B cell (primary cell): Measurements from ENCODE around the gene NKAIN2. TPM values are rescaled to one million over a fixed set of nuclear protein-coding genes. Genes with fewer than 3 reads are reported as not detected.

Experiments used
- ATAC-seq: fragments of 200-7000 bp; cut with Tn5 transposase; one replicate; pipeline ENCODE4 v1.10.0; 2021; ENCODE audit warnings: low read depth, mild to moderate bottlenecking, moderate number of reproducible peaks, moderate library complexity
- CTCF ChIA-PET: fragments of 350-600 bp; sonication (Branson Sonifier 250); formaldehyde crosslinking; loops from one replicate; lab custom pipeline; 2021; ENCODE audit warnings: antibody characterized with exemption, inconsistent platforms; lab: Charles Lee
- POLR2A ChIA-PET: fragments of 350-600 bp; sonication (Branson Sonifier 250); formaldehyde crosslinking; loops from one replicate; lab custom pipeline; 2021; ENCODE audit warnings: antibody characterized with exemption; lab: Charles Lee
- DNase-seq: peaks from one replicate; pipeline ENCODE4 v3.0.0; 2013
- H2AFZ ChIP-seq: 2 replicates; pipeline ENCODE4 v1.6.1; 2012; ENCODE audit warnings: mild to moderate bottlenecking, low read depth, low read length; ENCODE audit not compliant: insufficient read depth, poor library complexity, severe bottlenecking
- H3K27ac ChIP-seq, 2 donors: 1 replicate in 1 of 2; 2 replicates in 1 of 2; pipeline ENCODE4 v1.5.1; 2012 to 2013; ENCODE audit warnings: low read length in 2 of 2, mild to moderate bottlenecking in 2 of 2, moderate library complexity in 1 of 2
- H3K27me3 ChIP-seq, 4 experiments: fragments of 200-600 bp in 1 of 4; sonication (generic) in 1 of 4; replicated peaks in 1 of 4; 1 replicate in 2 of 4; 2 replicates in 2 of 4; pipeline versions ENCODE4 v1.6.1 to v1.7.0; 2013 to 2016; ENCODE audit warnings: low read length in 3 of 4, mild to moderate bottlenecking in 2 of 4, mixed read lengths in 1 of 4, moderate library complexity in 1 of 4; ENCODE audit not compliant: insufficient read depth in 4 of 4, control insufficient read depth in 3 of 4; ENCODE audit errors: control extremely low read depth in 1 of 4
- H3K36me3 ChIP-seq, 2 experiments: replicated peaks in 1 of 2; 1 replicate in 1 of 2; 2 replicates in 1 of 2; pipeline versions ENCODE4 v1.6.1 to v1.7.1; 2013; ENCODE audit warnings: low read length in 1 of 2; ENCODE audit not compliant: insufficient read depth in 2 of 2, control insufficient read depth in 1 of 2; ENCODE audit errors: control extremely low read depth in 1 of 2, extremely low read depth in 1 of 2
- H3K4me1 ChIP-seq, 2 donors: fragments of 200-600 bp in 1 of 2; sonication (generic) in 1 of 2; 1 replicate in 1 of 2; 2 replicates in 1 of 2; pipeline versions ENCODE4 v1.5.1 to v1.6.1; 2013 to 2017; ENCODE audit warnings: low read length in 2 of 2; ENCODE audit not compliant: control insufficient read depth in 2 of 2, insufficient read depth in 2 of 2
- H3K4me2 ChIP-seq: replicated peaks from 2 replicates; pipeline ENCODE3; 2012; ENCODE audit warnings: mild to moderate bottlenecking, low read depth, low read length; ENCODE audit not compliant: poor library complexity, severe bottlenecking
- H3K4me3 ChIP-seq, 5 experiments: fragments of 200-600 bp in 1 of 5; sonication (generic) in 1 of 5; 1 replicate in 3 of 5; 2 replicates in 2 of 5; pipeline versions ENCODE4 v1.5.1 to v1.7.0; 2011 to 2016; ENCODE audit warnings: low read length in 4 of 5, mild to moderate bottlenecking in 4 of 5, low read depth in 2 of 5, control low read depth in 1 of 5, moderate library complexity in 1 of 5; ENCODE audit not compliant: insufficient read depth in 1 of 5; ENCODE audit errors: control extremely low read depth in 1 of 5, extremely low read depth in 1 of 5
- H3K79me2 ChIP-seq: fragments of 200-600 bp; sonication (generic); one replicate; pipeline ENCODE4 v1.6.0; 2016; ENCODE audit warnings: low read length; ENCODE audit not compliant: control insufficient read depth, insufficient read depth
- H3K9ac ChIP-seq: fragments of 200-600 bp; sonication (generic); 2 replicates; pipeline ENCODE4 v1.6.1; 2017; ENCODE audit warnings: mild to moderate bottlenecking, low read length, moderate library complexity
- H3K9me3 ChIP-seq, 3 donors: one replicate each; pipeline versions ENCODE4 v1.6.1 to v1.7.1; 2013; ENCODE audit warnings: low read length in 2 of 3; ENCODE audit not compliant: control insufficient read depth in 2 of 3, insufficient read depth in 1 of 3; ENCODE audit errors: control extremely low read depth in 1 of 3
- H4K20me1 ChIP-seq: 2 replicates; pipeline ENCODE4 v1.6.0; 2012; ENCODE audit warnings: mild to moderate bottlenecking, low read length; ENCODE audit not compliant: insufficient read depth, control insufficient read depth, poor library complexity, severe bottlenecking
- H3K27ac Mint-ChIP-seq: one replicate; pipeline ENCODE4 v1.8.0; 2021; ENCODE audit warnings: mixed read lengths
- H3K27me3 Mint-ChIP-seq: one replicate; pipeline ENCODE4 v1.8.0; 2021; ENCODE audit warnings: mixed read lengths
- H3K4me1 Mint-ChIP-seq: one replicate; pipeline ENCODE4 v1.8.0; 2021; ENCODE audit warnings: mixed read lengths
- H3K4me3 Mint-ChIP-seq: one replicate; pipeline ENCODE4 v1.8.0; 2021; ENCODE audit warnings: mixed read lengths
- H3K9me3 Mint-ChIP-seq: one replicate; pipeline ENCODE4 v1.8.0; 2022; ENCODE audit warnings: mixed read lengths; ENCODE audit not compliant: insufficient read depth
- CTCF ChIP-seq: fragments of 200-600 bp; IDR thresholded peaks from one replicate; pipeline ENCODE4 v1.8.0; 2022; ENCODE audit warnings: antibody characterized with exemption, mild to moderate bottlenecking
- EZH2 ChIP-seq: IDR thresholded peaks from 2 replicates; pipeline ENCODE4 v1.6.1; 2012; ENCODE audit warnings: borderline replicate concordance, low read depth, mild to moderate bottlenecking, moderate library complexity, low read length; ENCODE audit not compliant: insufficient read depth, poor library complexity, severe bottlenecking
- WGBS: methylation state at CpG from one replicate; pipeline ENCODE4 v1.1.5; 2013; ENCODE audit warnings: missing lambda C conversion rate; ENCODE audit not compliant: insufficient coverage; 5-methylcytosine and 5-hydroxymethylcytosine counted together
- intact Hi-C: fragments of 100-400 bp; cut with micrococcal nuclease; formaldehyde crosslinking; loops from one replicate; pipeline ENCODE4 v1.10.0; 2022
- polyA plus RNA-seq: library from polyadenylated mRNA; depleted of rRNA; stranded (reverse); fragments of >200 nt; gene quantifications from 2 replicates; pipeline ENCODE4 v1.2.3, GENCODE V29; 2012
- total RNA-seq, 2 donors: library from RNA; stranded (reverse); fragments of 120-200 nt in 1 of 2; gene quantifications; 1 replicate in 1 of 2; 2 replicates in 1 of 2; pipeline versions ENCODE4 v1.2.3 to v1.2.4, GENCODE V29; 2013 to 2022

The NKAIN2 gene
- total and polyA plus RNA-seq, 2 donors (not counting 1 experiment from before 2014, with no cell fraction given) = not detected

GRCh38 chr6:124099520-124099919 is 295.9 kb downstream of the NKAIN2 start:
- TF ChIP-seq CTCF = no peak
- ChIA-PET CTCF (no interaction called here), POLR2A (no interaction called here)
- Histone ChIP-seq H3K4me3 (no peak overlapping the region), H4K20me1 (no peaks in the 10 kb centered on the region), H3K4me1 (no peaks in the 10 kb centered on the region), H3K36me3 (no peaks in the 10 kb centered on the region), H3K79me2 (no peaks in the 10 kb centered on the region), H3K4me2 (no peak overlapping the region), H3K27ac (no peak overlapping the region), H3K27me3 (no peaks in the 10 kb centered on the region), H2AFZ (no peak overlapping the region), H3K9me3 (peaks cover 0 to 4% (median 0%) of the 10 kb centered on the region in 3 donors), H3K9ac (no peak overlapping the region)
- intact Hi-C loops = no loop called here
- no peak overlapping the region for H3K4me3 Mint-ChIP-seq
- no peak overlapping the region for H3K27ac Mint-ChIP-seq
- no peaks in the 10 kb centered on the region for H3K4me1 Mint-ChIP-seq
- ATAC-seq (no peak), DNase-seq (no peak)
- WGBS = no CpG with 5 or more reads among the region's 1 CpG
- H3K9me3 Mint-ChIP-seq = no peaks in the 10 kb centered on the region
- H3K27me3 Mint-ChIP-seq = no peaks in the 10 kb centered on the region

- Mint-ChIP-seq H3K4me3 (no peak overlapping the region), H3K27me3 (no peaks in the 10 kb centered on the region), H3K9me3 (peaks cover 2% of the 10 kb centered on the region), H3K27ac (no peak overlapping the region), H3K4me1 (no peaks in the 10 kb centered on the region)
- POLR2A ChIA-PET = no interaction called here
- Histone ChIP-seq H3K79me2 (no peaks in the 10 kb centered on the region), H3K9me3 (no peaks in the 10 kb centered on the region), H3K4me2 (no peak overlapping the region), H3K4me3 (no peak overlapping the region), H2AFZ (no peak overlapping the region), H3K36me3 (no peaks in the 10 kb centered on the region), H3K9ac (no peak overlapping the region), H3K4me1 (no peaks in the 10 kb centered on the region), H3K27me3 (no peaks in the 10 kb centered on the region), H4K20me1 (no peaks in the 10 kb centered on the region), H3K27ac (no peak overlapping the region)
- no peak for ATAC-seq
- CTCF ChIA-PET = no interaction called here
- intact Hi-C loops = no loop called here
- no peak for TF ChIP-seq CTCF
- no peak for TF ChIP-seq EZH2
- DNase-seq = no peak
- WGBS = no CpG with 5 or more reads among the region's 4 CpGs
Measured at GRCh38 chr6:124110514-124110913, 306.8 kb downstream of the NKAIN2 start.
